Astrocyte (in vitro differentiated cells and primary cell): ENCODE results near the gene NCAPH2. TPM values are rescaled to one million over a fixed set of nuclear protein-coding genes. Genes with fewer than 3 reads are reported as not detected.

Experiments used
- DNase-seq: peaks from one replicate; pipeline ENCODE4 v3.0.0-alpha.2; 2010; ENCODE audit warnings: low read depth
- FAIRE-seq: peaks from 2 replicates; lab custom pipeline; 2011; peaks lifted over from hg19 to GRCh38; lab: Jason Lieb, UNC
- H2AFZ ChIP-seq: 2 replicates; pipeline ENCODE4 v1.6.0; 2012; ENCODE audit warnings: low read depth, low read length, inconsistent platforms
- H3K27ac ChIP-seq: 2 replicates; pipeline ENCODE4 v1.5.1; 2011; ENCODE audit warnings: low read depth, low read length, inconsistent platforms
- H3K27me3 ChIP-seq: 2 replicates; pipeline ENCODE4 v1.6.0; 2011; ENCODE audit warnings: low read length, inconsistent platforms; ENCODE audit not compliant: insufficient read depth
- H3K36me3 ChIP-seq: 2 replicates; pipeline ENCODE4 v1.5.1; 2011; ENCODE audit warnings: low read length, inconsistent platforms; ENCODE audit not compliant: insufficient read depth
- H3K4me1 ChIP-seq: 2 replicates; pipeline ENCODE4 v1.5.1; 2011; ENCODE audit warnings: low read length, inconsistent platforms; ENCODE audit not compliant: insufficient read depth
- H3K4me2 ChIP-seq: 2 replicates; pipeline ENCODE4 v1.6.0; 2012; ENCODE audit warnings: low read length, inconsistent platforms
- H3K4me3 ChIP-seq: 2 replicates; pipeline ENCODE4 v1.5.1; 2011; ENCODE audit warnings: low read depth, mild to moderate bottlenecking, low read length, inconsistent platforms; ENCODE audit not compliant: insufficient read depth
- H3K79me2 ChIP-seq: 2 replicates; pipeline ENCODE4 v1.6.0; 2012; ENCODE audit warnings: mild to moderate bottlenecking, low read length, inconsistent platforms; ENCODE audit not compliant: insufficient read depth
- H3K9ac ChIP-seq: 2 replicates; pipeline ENCODE4 v1.6.0; 2012; ENCODE audit warnings: mild to moderate bottlenecking, low read length, inconsistent platforms
- H3K9me3 ChIP-seq: 2 replicates; pipeline ENCODE4 v1.5.1; 2012; ENCODE audit warnings: low read depth, mild to moderate bottlenecking, low read length, inconsistent platforms; ENCODE audit not compliant: insufficient read depth
- H4K20me1 ChIP-seq: 2 replicates; pipeline ENCODE4 v1.6.0; 2012; ENCODE audit warnings: low read length, inconsistent platforms; ENCODE audit not compliant: insufficient read depth
- H3K27ac Mint-ChIP-seq: one replicate; pipeline ENCODE4 v1.8.0; 2021; ENCODE audit warnings: mild to moderate bottlenecking, mixed read lengths; ENCODE audit not compliant: unreplicated experiment
- H3K27me3 Mint-ChIP-seq: one replicate; pipeline ENCODE4 v1.8.0; 2021; ENCODE audit warnings: low read depth, mixed read lengths; ENCODE audit not compliant: unreplicated experiment
- H3K36me3 Mint-ChIP-seq: one replicate; pipeline ENCODE4 v1.8.0; 2021; ENCODE audit warnings: low read depth, mixed read lengths; ENCODE audit not compliant: unreplicated experiment
- H3K4me1 Mint-ChIP-seq: one replicate; pipeline ENCODE4 v1.8.0; 2021; ENCODE audit warnings: low read depth, mixed read lengths; ENCODE audit not compliant: unreplicated experiment
- H3K4me3 Mint-ChIP-seq: one replicate; pipeline ENCODE4 v1.8.0; 2021; ENCODE audit warnings: mild to moderate bottlenecking, moderate library complexity, mixed read lengths; ENCODE audit not compliant: unreplicated experiment
- H3K9me3 Mint-ChIP-seq: one replicate; pipeline ENCODE4 v1.8.0; 2021; ENCODE audit warnings: mild to moderate bottlenecking, mixed read lengths; ENCODE audit not compliant: unreplicated experiment
- EZH2 ChIP-seq: IDR thresholded peaks from 2 replicates; pipeline ENCODE4 v1.6.1; 2012; ENCODE audit warnings: mild to moderate bottlenecking, low read length, inconsistent platforms; ENCODE audit not compliant: insufficient read depth
- total RNA-seq: library from RNA; stranded (reverse); gene quantifications from 2 replicates; pipeline ENCODE4 v1.2.1, GENCODE V29; 2021
- TF ChIP-seq, protein P1 (sequence below): IDR thresholded peaks from 2 replicates; pipeline ENCODE4 v1.5.1; 2011; ENCODE audit warnings: low read depth, mild to moderate bottlenecking, inconsistent platforms, low read length, moderate library complexity; ENCODE audit not compliant: insufficient read depth

Gene NCAPH2
- total RNA-seq, 1 donor from 2014 or later, result 25.6 TPM

DNA sequence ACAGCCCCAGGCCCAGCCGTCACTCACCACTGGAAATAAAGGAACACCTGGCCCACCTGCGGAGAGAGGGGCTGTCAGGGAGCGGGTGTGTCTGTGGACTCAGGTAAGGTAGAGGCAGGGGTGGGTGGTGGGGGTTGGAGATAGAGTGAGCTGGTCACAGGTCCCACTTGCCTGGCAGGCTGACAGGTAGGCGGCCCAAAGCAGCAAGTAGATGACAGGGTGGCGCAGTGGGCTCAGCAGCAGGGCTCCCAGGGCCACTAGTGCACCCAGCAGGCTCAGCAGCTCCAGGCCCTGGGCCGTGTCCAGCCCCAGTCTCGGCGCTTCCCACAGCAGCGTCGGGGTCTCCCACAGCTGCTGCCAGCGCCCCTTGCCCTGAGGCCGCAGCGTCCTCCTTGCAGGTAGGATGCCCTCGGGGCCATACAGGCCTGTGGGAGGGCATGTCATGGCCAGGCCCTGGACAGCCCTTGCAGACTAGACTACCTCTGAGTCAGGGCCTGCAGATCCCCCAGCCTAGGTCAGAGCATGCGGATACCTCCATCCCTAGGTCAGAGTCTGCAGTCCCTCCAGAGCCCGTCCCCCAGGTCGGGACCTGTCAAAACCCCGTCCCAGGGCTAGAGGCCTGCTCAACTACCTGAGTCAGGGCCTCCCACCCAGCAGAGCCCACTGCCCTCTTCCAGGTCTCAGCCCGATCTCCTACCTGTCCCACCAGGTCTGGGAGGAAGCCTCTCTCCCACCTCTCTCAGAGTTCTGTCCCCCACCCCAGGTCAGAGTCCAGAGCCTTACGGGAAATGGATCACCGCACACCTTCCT lies 1.2 kb upstream of the NCAPH2 start:
- TF ChIP-seq EZH2, result no peak
- TF ChIP-seq, protein P1, sequence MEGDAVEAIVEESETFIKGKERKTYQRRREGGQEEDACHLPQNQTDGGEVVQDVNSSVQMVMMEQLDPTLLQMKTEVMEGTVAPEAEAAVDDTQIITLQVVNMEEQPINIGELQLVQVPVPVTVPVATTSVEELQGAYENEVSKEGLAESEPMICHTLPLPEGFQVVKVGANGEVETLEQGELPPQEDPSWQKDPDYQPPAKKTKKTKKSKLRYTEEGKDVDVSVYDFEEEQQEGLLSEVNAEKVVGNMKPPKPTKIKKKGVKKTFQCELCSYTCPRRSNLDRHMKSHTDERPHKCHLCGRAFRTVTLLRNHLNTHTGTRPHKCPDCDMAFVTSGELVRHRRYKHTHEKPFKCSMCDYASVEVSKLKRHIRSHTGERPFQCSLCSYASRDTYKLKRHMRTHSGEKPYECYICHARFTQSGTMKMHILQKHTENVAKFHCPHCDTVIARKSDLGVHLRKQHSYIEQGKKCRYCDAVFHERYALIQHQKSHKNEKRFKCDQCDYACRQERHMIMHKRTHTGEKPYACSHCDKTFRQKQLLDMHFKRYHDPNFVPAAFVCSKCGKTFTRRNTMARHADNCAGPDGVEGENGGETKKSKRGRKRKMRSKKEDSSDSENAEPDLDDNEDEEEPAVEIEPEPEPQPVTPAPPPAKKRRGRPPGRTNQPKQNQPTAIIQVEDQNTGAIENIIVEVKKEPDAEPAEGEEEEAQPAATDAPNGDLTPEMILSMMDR, result no peak
- Mint-ChIP-seq H3K36me3 (no peaks in the 10 kb centered on the region), H3K4me3 (peak overlapping the region; percentile 97), H3K27ac (peak overlapping the region; percentile 84), H3K9me3 (no peaks in the 10 kb centered on the region), H3K4me1 (peaks cover 2% of the 10 kb centered on the region), H3K27me3 (no peaks in the 10 kb centered on the region)
- DNase-seq (no peak), FAIRE-seq (no peak)
- H3K79me2 ChIP-seq, result peaks cover 52% of the 10 kb centered on the region
- H3K4me2 ChIP-seq, result peak overlapping the region; percentile 99
- H3K4me3 ChIP-seq, result peak overlapping the region; percentile 95
- no peaks in the 10 kb centered on the region for H3K27me3 ChIP-seq
- peaks cover 26% of the 10 kb centered on the region for H4K20me1 ChIP-seq
- peak overlapping the region; percentile 98 for H3K9ac ChIP-seq
- no peaks in the 10 kb centered on the region for H3K9me3 ChIP-seq
- peaks cover 4% of the 10 kb centered on the region for H3K36me3 ChIP-seq
- peak overlapping the region; percentile 93 for H2AFZ ChIP-seq
- peaks cover 14% of the 10 kb centered on the region for H3K4me1 ChIP-seq
- H3K27ac ChIP-seq, result peak overlapping the region; percentile 83

DNA sequence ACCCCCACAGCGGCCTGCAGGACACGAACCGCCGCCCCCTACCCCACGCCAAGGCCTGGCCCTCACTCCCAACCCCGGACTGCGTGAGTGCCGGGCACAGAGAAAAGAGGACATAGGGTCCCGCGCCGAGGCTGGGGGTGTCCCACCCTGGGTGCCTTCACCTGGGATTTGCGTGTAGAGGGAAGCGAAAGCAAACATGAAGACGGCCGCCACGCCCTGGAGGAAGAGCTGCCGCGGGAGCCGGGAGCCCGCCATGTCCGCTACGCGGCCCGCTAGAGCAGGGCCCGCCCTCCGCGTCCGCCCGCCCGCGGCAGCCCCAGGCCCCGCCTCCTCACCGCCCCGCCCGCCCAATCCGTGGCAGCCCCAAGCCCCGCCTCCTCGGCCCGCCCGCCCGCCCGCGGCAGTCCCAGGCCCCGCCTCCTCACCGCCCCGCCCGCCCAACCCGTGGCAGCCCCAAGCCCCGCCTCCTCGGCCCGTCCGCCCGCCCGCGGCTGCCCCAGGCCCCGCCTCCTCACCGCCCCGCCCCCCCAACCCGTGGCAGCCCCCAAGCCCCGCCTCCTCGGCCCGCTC lies 518 bp upstream of the NCAPH2 start, which contains the start of gene LMF2:
Gene LMF2 (minus strand): TSS at position 282 of the 570 bp plus-strand sequence. CDS start 27 bp downstream, at position 255.
- no peak for TF ChIP-seq EZH2
- TF ChIP-seq, protein P1, result no peak
- Mint-ChIP-seq H3K27me3 (no peaks in the 10 kb centered on the region), H3K36me3 (no peaks in the 10 kb centered on the region), H3K9me3 (no peaks in the 10 kb centered on the region), H3K4me1 (peaks cover 2% of the 10 kb centered on the region), H3K4me3 (peak within 1 kb of the TSS; percentile 97), H3K27ac (peak within 1 kb of the TSS; percentile 84)
- H3K27ac ChIP-seq, result peak within 1 kb of the TSS; percentile 85
- peaks cover 59% of the 10 kb centered on the region for H3K79me2 ChIP-seq
- DNase-seq (no peak), FAIRE-seq (no peak)
- H3K4me3 ChIP-seq, result peak within 1 kb of the TSS; percentile 95
- peaks cover 14% of the 10 kb centered on the region for H3K4me1 ChIP-seq
- peak within 1 kb of the TSS; percentile 98 for H3K9ac ChIP-seq
- peaks cover 26% of the 10 kb centered on the region for H4K20me1 ChIP-seq
- no peaks in the 10 kb centered on the region for H3K27me3 ChIP-seq
- peak within 1 kb of the TSS; percentile 99 for H3K4me2 ChIP-seq
- peak within 1 kb of the TSS; percentile 95 for H2AFZ ChIP-seq
- no peaks in the 10 kb centered on the region for H3K9me3 ChIP-seq
- no peaks in the 10 kb centered on the region for H3K36me3 ChIP-seq
